Sigmoid colon (tissue), 7 donors: ENCODE results near the gene RIPK4. TPM values are rescaled to one million over a fixed set of nuclear protein-coding genes. Genes with fewer than 3 reads are reported as not detected.

Source experiments
- DNase-seq: peaks from one replicate; pipeline ENCODE4 v3.0.0-alpha.2; 2019
- H3K27ac ChIP-seq, 4 donors: fragments of 200-600 bp; sonication (generic); one replicate each; pipeline ENCODE4 v1.5.1; 2016 to 2019; ENCODE audit warnings: mild to moderate bottlenecking in 1 of 4
- H3K27me3 ChIP-seq, 3 donors: fragments of 200-600 bp; sonication (generic); one replicate each; pipeline ENCODE4 v1.5.1; 2019; ENCODE audit warnings: mild to moderate bottlenecking in 1 of 3
- H3K36me3 ChIP-seq, 4 donors: fragments of 200-600 bp; sonication (generic); one replicate each; pipeline ENCODE4 v1.5.1; 2016 to 2019
- H3K4me1 ChIP-seq, 4 donors: fragments of 200-600 bp; sonication (generic); one replicate each; pipeline ENCODE4 v1.5.1; 2017 to 2019
- H3K4me3 ChIP-seq, 4 donors: fragments of 200-600 bp; sonication (generic); one replicate each; pipeline ENCODE4 v1.5.1; 2017 to 2019; ENCODE audit warnings: mild to moderate bottlenecking in 2 of 4, moderate library complexity in 1 of 4
- H3K9me3 ChIP-seq, 4 donors: fragments of 200-600 bp in 3 of 4; sonication (generic) in 3 of 4; one replicate each; pipeline versions ENCODE4 v1.5.1 to v1.6.1; 2013 to 2019
- EP300 ChIP-seq, 4 donors: sonication (generic); formaldehyde crosslinking; IDR thresholded peaks; one replicate each; pipeline ENCODE4 v1.6.1; 2017; ENCODE audit warnings: antibody characterized with exemption in 4 of 4
- POLR2A ChIP-seq, 2 donors: fragments of 450-650 bp; IDR thresholded peaks; one replicate each; pipeline ENCODE4 v1.6.1; 2016; ENCODE audit warnings: antibody characterized with exemption in 2 of 2, mild to moderate bottlenecking in 2 of 2, moderate library complexity in 2 of 2
- POLR2AphosphoS5 ChIP-seq, 4 donors: sonication (generic); formaldehyde crosslinking; IDR thresholded peaks; one replicate each; pipeline ENCODE4 v1.6.1; 2017; ENCODE audit warnings: antibody characterized with exemption in 4 of 4
- WGBS, 2 donors: extraction: QIAGEN DNeasy Blood & Tissue Kit; methylation state at CpG; one replicate each; pipeline ENCODE4 v1.1.7; 2013; 5-methylcytosine and 5-hydroxymethylcytosine counted together
- intact Hi-C: fragments of 100-400 bp; cut with DNase I; formaldehyde crosslinking; loops from one replicate; pipeline ENCODE4 v1.15.1; 2023
- polyA plus RNA-seq, 3 donors: library from polyadenylated mRNA; stranded (reverse); fragments of 200-250 nt; gene quantifications; one replicate each; pipeline ENCODE4 v1.2.3, GENCODE V29; 2013
- total RNA-seq, 4 donors: library from RNA; depleted of rRNA; stranded (reverse); fragments of >200 nt; gene quantifications; one replicate each; pipeline ENCODE4 v1.1.0, GENCODE V29; 2016
- TF ChIP-seq, protein P1 (sequence below), 4 experiments: fragments of 450-650 bp in 3 of 4; fragments of 200-600 bp in 1 of 4; IDR thresholded peaks; one replicate each; pipeline ENCODE4 v1.5.1; 2016 to 2019; ENCODE audit warnings: antibody characterized with exemption in 4 of 4, mild to moderate bottlenecking in 3 of 4, moderate library complexity in 2 of 4
- donor health status: healthy with polysubstance abuse.
- donor health status: Bipolar disorder and iron deficiency.
- donor health status: healthy.

RIPK4 gene
- total and polyA plus RNA-seq, 7 donors = under 0.01 to 7.8 (median 0.54) TPM

DNA sequence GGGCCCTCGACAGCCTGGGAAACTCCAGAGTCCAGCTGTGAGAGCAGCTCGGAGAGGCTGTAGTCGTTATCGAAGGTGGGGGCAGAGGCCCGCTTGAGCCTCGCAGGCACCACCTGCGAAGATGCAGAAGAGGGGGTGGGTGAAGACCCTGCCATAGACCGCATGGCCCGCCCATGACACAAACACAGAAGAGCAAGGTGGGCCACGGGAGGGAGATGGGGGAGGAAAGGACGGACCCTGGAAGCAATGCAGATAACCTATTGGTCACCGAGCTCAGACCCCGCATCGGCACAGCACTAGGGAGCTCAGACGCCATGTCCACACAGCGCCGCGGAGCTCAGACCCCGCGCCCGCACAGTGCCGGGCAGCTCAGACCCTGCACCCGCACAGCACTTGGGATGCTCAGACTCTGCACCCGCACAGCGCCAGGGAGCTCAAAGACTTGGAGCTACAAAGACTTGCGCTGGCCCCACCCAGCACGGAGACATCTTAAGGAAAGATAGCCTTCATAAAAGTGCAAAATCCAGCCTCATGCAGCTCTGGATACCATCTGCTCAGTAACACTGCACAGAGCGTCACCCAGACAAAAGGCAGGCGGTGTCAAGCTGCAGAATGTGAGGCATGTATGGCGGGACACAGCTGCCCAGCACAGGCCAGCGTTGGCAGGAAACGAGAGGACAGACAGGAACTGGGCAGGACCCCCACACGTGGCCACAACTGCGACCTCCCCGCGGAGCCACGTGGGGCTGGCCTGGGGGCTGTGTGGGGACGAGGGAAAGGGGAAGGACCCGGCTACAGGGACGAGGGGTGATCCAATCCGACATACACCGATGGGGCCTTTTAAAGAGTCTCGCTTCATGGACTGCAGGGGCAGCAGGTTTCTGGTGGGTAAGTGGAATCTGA is 22.6 kb downstream of the RIPK4 start:
- no peaks in the 10 kb centered on the region for H3K27me3 ChIP-seq
- no peak overlapping the region for H3K27ac ChIP-seq
- no peaks in the 10 kb centered on the region for H3K9me3 ChIP-seq
- peaks cover 0 to 11% (median 4%) of the 10 kb centered on the region in 4 donors for H3K4me1 ChIP-seq
- DNase-seq = no peak
- H3K36me3 ChIP-seq = no peaks in the 10 kb centered on the region
- intact Hi-C loops = no loop called here
- no peak overlapping the region for H3K4me3 ChIP-seq
- peak in 3 of 4 donors; percentile 41 to 91 (median 80) for TF ChIP-seq POLR2AphosphoS5 (IDR thresholded peaks at IDR 0.05)
- TF ChIP-seq, protein P1, sequence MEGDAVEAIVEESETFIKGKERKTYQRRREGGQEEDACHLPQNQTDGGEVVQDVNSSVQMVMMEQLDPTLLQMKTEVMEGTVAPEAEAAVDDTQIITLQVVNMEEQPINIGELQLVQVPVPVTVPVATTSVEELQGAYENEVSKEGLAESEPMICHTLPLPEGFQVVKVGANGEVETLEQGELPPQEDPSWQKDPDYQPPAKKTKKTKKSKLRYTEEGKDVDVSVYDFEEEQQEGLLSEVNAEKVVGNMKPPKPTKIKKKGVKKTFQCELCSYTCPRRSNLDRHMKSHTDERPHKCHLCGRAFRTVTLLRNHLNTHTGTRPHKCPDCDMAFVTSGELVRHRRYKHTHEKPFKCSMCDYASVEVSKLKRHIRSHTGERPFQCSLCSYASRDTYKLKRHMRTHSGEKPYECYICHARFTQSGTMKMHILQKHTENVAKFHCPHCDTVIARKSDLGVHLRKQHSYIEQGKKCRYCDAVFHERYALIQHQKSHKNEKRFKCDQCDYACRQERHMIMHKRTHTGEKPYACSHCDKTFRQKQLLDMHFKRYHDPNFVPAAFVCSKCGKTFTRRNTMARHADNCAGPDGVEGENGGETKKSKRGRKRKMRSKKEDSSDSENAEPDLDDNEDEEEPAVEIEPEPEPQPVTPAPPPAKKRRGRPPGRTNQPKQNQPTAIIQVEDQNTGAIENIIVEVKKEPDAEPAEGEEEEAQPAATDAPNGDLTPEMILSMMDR (IDR thresholded peaks at IDR 0.05) = no peak
- TF ChIP-seq POLR2A (IDR thresholded peaks at IDR 0.05) = no peak
- no peak for TF ChIP-seq EP300 (IDR thresholded peaks at IDR 0.05)
- 78 to 90% methylated on average over 43 of the region's 43 CpGs for WGBS, 2 donors

DNA sequence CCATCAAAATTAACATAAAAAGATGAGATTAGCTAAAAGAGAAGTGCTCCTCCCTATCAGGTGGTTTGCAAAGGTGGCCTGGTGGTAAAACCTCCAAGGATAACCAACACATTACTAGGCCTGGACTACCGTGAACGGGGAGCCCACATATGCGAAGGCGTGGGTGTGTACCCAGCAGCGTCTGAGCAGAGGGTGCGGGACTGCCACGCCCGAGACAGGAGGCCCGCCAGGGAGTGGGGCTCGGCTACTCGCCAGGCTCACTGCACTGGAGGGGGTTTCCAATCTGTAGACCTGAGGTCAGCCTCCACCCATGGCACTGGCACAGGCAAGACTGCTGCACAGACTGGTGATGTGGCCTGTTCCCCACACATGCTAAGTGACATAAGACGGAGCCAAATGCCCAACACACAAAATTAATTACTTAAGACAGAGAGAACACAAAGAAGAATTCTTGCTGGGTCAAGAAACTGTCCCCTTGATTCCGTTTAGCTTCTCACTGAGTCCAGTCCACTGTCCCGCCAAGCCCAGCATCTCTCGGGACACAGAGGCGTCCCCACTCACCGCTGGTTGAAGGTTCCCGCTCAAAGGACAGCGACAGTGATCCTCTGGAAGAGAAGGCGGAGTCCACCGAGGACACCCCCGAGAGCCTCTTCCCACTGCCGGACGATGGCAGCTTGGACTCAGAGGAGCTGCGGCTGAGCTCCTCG is 23.4 kb downstream of the RIPK4 start:
- no peak for TF ChIP-seq POLR2AphosphoS5 (IDR thresholded peaks at IDR 0.05)
- no peak for TF ChIP-seq EP300 (IDR thresholded peaks at IDR 0.05)
- TF ChIP-seq, protein P1 (IDR thresholded peaks at IDR 0.05) = no peak
- TF ChIP-seq POLR2A (IDR thresholded peaks at IDR 0.05) = no peak
- peaks cover 0 to 11% (median 4%) of the 10 kb centered on the region in 4 donors for H3K4me1 ChIP-seq
- WGBS, 2 donors = 66 to 84% methylated on average over 26 of the region's 26 CpGs
- no peaks in the 10 kb centered on the region for H3K27me3 ChIP-seq
- no peak for DNase-seq
- H3K27ac ChIP-seq = no peak overlapping the region
- H3K4me3 ChIP-seq = no peak overlapping the region
- intact Hi-C loops = no loop called here
- no peaks in the 10 kb centered on the region for H3K36me3 ChIP-seq
- H3K9me3 ChIP-seq = peaks cover 0 to under 1% (median 0%) of the 10 kb centered on the region in 4 donors

DNA sequence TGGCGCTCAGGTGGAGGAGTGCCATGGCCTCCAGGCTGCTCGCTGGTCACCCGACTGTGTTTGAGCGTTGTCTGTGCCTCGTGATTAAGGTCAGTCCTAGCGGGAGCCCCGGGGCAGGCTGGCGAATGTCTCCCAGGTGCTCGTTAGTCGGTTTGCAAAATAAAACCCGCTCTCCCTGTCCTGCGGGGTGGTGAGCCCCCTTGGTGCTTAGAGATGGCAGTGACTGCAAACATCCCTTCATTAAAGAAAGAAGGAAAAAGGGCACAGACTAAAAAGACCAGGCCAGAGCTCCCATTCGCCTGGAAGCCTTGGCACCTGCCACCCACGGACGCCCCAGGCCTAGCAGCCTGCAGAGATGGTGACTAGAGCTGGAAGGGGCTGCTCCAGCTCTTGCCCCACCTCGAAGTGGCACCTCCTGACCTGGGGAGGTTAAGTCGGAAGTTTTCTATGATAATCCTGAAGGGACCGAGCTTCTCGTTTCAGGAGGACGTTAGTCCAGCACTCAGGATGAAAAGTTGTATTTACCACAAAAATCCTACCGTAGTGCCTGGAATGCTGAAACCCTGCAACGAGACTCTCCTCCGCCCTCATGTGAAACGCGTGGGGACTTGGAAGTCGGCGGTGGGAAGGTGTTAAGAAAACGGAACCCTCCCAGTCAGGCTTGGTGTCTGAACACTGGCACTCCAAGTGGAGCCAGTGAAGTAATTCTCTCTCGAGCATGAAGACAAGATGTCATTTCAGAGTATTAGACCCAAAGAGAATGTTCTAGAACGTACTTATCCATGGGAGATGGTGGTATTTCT is 24.6 kb downstream of the RIPK4 start:
- H3K9me3 ChIP-seq = peaks cover 0 to 3% (median 1%) of the 10 kb centered on the region in 4 donors
- no peak for DNase-seq
- TF ChIP-seq POLR2A (IDR thresholded peaks at IDR 0.05) = no peak
- TF ChIP-seq POLR2AphosphoS5 (IDR thresholded peaks at IDR 0.05) = no peak
- TF ChIP-seq, protein P1 (IDR thresholded peaks at IDR 0.05) = no peak
- no peak for TF ChIP-seq EP300 (IDR thresholded peaks at IDR 0.05)
- no peak overlapping the region for H3K4me3 ChIP-seq
- no peaks in the 10 kb centered on the region for H3K27me3 ChIP-seq
- H3K36me3 ChIP-seq = no peaks in the 10 kb centered on the region
- H3K27ac ChIP-seq = no peak overlapping the region
- H3K4me1 ChIP-seq = peaks cover 0 to 11% (median 4%) of the 10 kb centered on the region in 4 donors
- intact Hi-C loops = no loop called here
- 92 to 93% methylated on average over 30 of the region's 30 CpGs for WGBS, 2 donors

DNA sequence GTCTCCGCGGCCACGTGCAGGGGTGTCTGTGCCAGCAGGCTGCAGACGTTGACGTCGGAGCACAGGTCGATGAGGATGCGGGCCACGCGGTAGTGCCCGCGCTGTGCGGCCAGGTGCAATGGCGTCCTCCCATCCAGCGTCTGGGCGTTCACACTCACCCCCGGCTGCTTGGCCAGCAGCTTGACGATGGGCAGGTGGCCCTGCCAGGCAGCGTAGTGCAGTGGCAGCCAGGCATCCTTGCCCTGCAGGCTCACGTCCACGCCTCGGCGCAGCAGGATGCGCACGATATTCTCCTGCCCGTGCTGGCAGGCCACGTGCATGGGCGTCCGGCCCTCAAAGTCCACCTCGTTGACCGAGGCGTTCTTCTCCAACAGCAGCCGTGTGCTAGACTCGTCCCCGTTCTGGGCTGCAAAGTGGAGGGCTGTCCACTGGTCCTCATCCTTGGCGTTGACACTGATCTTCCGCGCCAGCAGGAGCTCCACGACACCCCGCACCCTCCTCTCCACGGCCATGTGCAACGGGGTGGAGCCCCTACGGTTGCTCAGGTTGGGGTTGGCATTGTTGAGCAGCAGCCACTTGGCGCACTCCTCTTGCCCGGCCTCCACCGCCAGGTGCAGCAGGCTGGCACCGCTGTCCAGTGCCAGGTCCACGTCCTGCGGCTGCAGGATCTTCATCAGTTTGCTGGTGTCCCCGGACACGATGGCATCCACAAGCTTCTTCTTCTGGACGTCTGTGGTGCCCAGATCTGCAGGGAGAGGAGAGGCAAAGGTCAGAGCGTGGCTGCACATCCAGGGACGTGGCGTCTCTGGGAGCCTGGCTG is 25.4 kb downstream of the RIPK4 start:
- Histone ChIP-seq H3K4me3 (no peak overlapping the region), H3K4me1 (peaks cover 0 to 11% (median 4%) of the 10 kb centered on the region in 4 donors), H3K27me3 (no peaks in the 10 kb centered on the region), H3K9me3 (peaks cover 0 to 3% (median 1%) of the 10 kb centered on the region in 4 donors), H3K36me3 (no peaks in the 10 kb centered on the region), H3K27ac (no peak overlapping the region)
- TF ChIP-seq POLR2AphosphoS5 (IDR thresholded peaks at IDR 0.05) = no peak
- TF ChIP-seq, protein P1 (IDR thresholded peaks at IDR 0.05) = no peak
- no peak for TF ChIP-seq EP300 (IDR thresholded peaks at IDR 0.05)
- TF ChIP-seq POLR2A (IDR thresholded peaks at IDR 0.05) = no peak
- no peak for DNase-seq
- intact Hi-C loops = no loop called here
- 94 to 95% methylated on average over 55 of the region's 55 CpGs for WGBS, 2 donors
